Testis (tissue), 3 donors: Measurements from ENCODE around the gene EPHA6. TPM values are rescaled to one million over a fixed set of nuclear protein-coding genes. Genes with fewer than 3 reads are reported as not detected.
"Not testable (repeated sequence)": the region's sequence is repeated elsewhere in the genome, so short reads cannot be mapped to it uniquely, and the experiment has no call there.

Source experiments
- DNase-seq: peaks from one replicate; pipeline ENCODE4 v3.0.0-alpha.2; 2019
- H3K27ac ChIP-seq, 2 donors: fragments of 200-600 bp; sonication (generic); one replicate each; pipeline ENCODE4 v1.5.1; 2019
- H3K27me3 ChIP-seq: fragments of 200-600 bp; sonication (generic); one replicate; pipeline ENCODE4 v1.5.1; 2019
- H3K36me3 ChIP-seq: fragments of 200-600 bp; sonication (generic); one replicate; pipeline ENCODE4 v1.5.1; 2017; ENCODE audit warnings: low read depth; ENCODE audit errors: missing control alignments
- H3K4me1 ChIP-seq: fragments of 200-600 bp; sonication (generic); one replicate; pipeline ENCODE4 v1.5.1; 2019
- H3K4me3 ChIP-seq, 2 donors: fragments of 200-600 bp; sonication (generic); one replicate each; pipeline ENCODE4 v1.5.1; 2017 to 2019
- H3K9me3 ChIP-seq: fragments of 200-600 bp; sonication (generic); one replicate; pipeline ENCODE4 v1.5.1; 2017
- CTCF ChIP-seq, 3 experiments: fragments of 450-650 bp in 2 of 3; fragments of 200-600 bp in 1 of 3; sonication (generic) in 1 of 3; IDR thresholded peaks; one replicate each; pipeline ENCODE4 v1.5.1; 2016 to 2019; ENCODE audit warnings: antibody characterized with exemption in 3 of 3, mild to moderate bottlenecking in 2 of 3, moderate library complexity in 1 of 3
- POLR2A ChIP-seq: fragments of 450-650 bp; IDR thresholded peaks from one replicate; pipeline ENCODE4 v1.6.1; 2017; ENCODE audit warnings: antibody characterized with exemption, mild to moderate bottlenecking, moderate library complexity
- WGBS, 2 donors: methylation state at CpG; one replicate each; pipeline ENCODE4 v1.1.5; 2018; 5-methylcytosine and 5-hydroxymethylcytosine counted together
- intact Hi-C: fragments of 100-400 bp; cut with DNase I; formaldehyde crosslinking; loops from one replicate; pipeline ENCODE4 v1.15.1; 2023; ENCODE audit warnings: low total_unique reads
- polyA plus RNA-seq: library from polyadenylated mRNA; stranded (reverse); fragments of 350-450 nt; fragmentation: Illumina TruSeq; extraction: RNeasy Lipid Tissue Mini Kit (QIAGEN cat#74804); gene quantifications from one replicate; pipeline ENCODE4 v1.2.3, GENCODE V29; 2014; ENCODE audit warnings: low read depth, low replicate concordance; ENCODE audit not compliant: insufficient read depth
- total RNA-seq, 2 donors: library from RNA; depleted of rRNA; stranded (reverse); fragments of >200 nt; gene quantifications; one replicate each; pipeline ENCODE4 v1.2.3, GENCODE V29; 2016

The EPHA6 gene
- total and polyA plus RNA-seq, 3 donors from 2014 or later, result 9.8 to 33.0 (median 21.2) TPM

GRCh38 chr3:96931119-96931862, 116.9 kb downstream of the EPHA6 start:
- DNase-seq, result no peak
- TF ChIP-seq CTCF (IDR thresholded peaks at IDR 0.05) (no peak), POLR2A (no peak)
- H3K9me3 ChIP-seq, result no peaks in the 10 kb centered on the region

GRCh38 chr3:96942131-96942530, 127.7 kb downstream of the EPHA6 start:
- H3K27me3 ChIP-seq, intact Hi-C loops, H3K27ac ChIP-seq, H3K9me3 ChIP-seq, H3K36me3 ChIP-seq, DNase-seq, H3K4me3 ChIP-seq, H3K4me1 ChIP-seq: not testable (repeated sequence)
- 86 to 97% methylated on average over 5 to 7 of the region's 7 CpGs for WGBS, 2 donors

More at GRCh38 chr3:96931119-96931862, 116.9 kb downstream of the EPHA6 start:
- 85 to 90% methylated on average over 2 to 3 of the region's 3 CpGs for WGBS, 2 donors
- Histone ChIP-seq H3K4me3 (no peak overlapping the region), H3K36me3 (no peaks in the 10 kb centered on the region), H3K27me3 (no peaks in the 10 kb centered on the region), H3K4me1 (no peaks in the 10 kb centered on the region), H3K27ac (no peak overlapping the region)
- intact Hi-C loops, result no loop called here

GRCh38 chr3:96958856-96959255, 144.5 kb downstream of the EPHA6 start:
- Histone ChIP-seq H3K4me1 (no peaks in the 10 kb centered on the region), H3K9me3 (no peaks in the 10 kb centered on the region), H3K36me3 (no peaks in the 10 kb centered on the region), H3K4me3 (no peak overlapping the region), H3K27ac (no peak overlapping the region), H3K27me3 (no peaks in the 10 kb centered on the region)
- DNase-seq, result no peak
- 95 to 96% methylated on average over 4 of the region's 4 CpGs for WGBS, 2 donors
- intact Hi-C loops, result no loop called here
- TF ChIP-seq CTCF (IDR thresholded peaks at IDR 0.05) (no peak), POLR2A (no peak)

- no peak for TF ChIP-seq CTCF (IDR thresholded peaks at IDR 0.05)
- no peak for TF ChIP-seq POLR2A
- Histone ChIP-seq H3K27me3 (no peaks in the 10 kb centered on the region), H3K4me1 (no peaks in the 10 kb centered on the region), H3K36me3 (no peaks in the 10 kb centered on the region), H3K9me3 (no peaks in the 10 kb centered on the region), H3K4me3 (no peak overlapping the region), H3K27ac (no peak overlapping the region)
- intact Hi-C loops, result no loop called here
- DNase-seq, result no peak
- 81 to 83% methylated on average over 1 of the region's 1 CpG for WGBS, 2 donors
Measured at GRCh38 chr3:96959474-96959873, 145.1 kb downstream of the EPHA6 start.

- intact Hi-C loops, result no loop called here
- no peak for TF ChIP-seq POLR2A
- no peak for TF ChIP-seq CTCF (IDR thresholded peaks at IDR 0.05)
- H3K27me3 ChIP-seq, result no peaks in the 10 kb centered on the region
- H3K27ac ChIP-seq, result no peak overlapping the region
- WGBS, 2 donors, result 81 to 85% methylated on average over 4 of the region's 4 CpGs
- no peaks in the 10 kb centered on the region for H3K36me3 ChIP-seq
- no peak overlapping the region for H3K4me3 ChIP-seq
- no peak for DNase-seq
- H3K9me3 ChIP-seq, result no peaks in the 10 kb centered on the region
- H3K4me1 ChIP-seq, result no peaks in the 10 kb centered on the region
Measured at GRCh38 chr3:96959901-96960641, 145.7 kb downstream of the EPHA6 start.
